HG03045 (cell line): ENCODE measurements around the gene SLC47A2.

ENCODE experiments used
- ATAC-seq: cut with Tn5 transposase; IDR thresholded peaks from one replicate; pipeline ENCODE4 v1.9.1; 2021; ENCODE audit warnings: mild to moderate bottlenecking, moderate library complexity; ENCODE audit not compliant: unreplicated experiment

Gene SLC47A2

GRCh38 chr17:19747829-19748806, 31.7 kb upstream of the SLC47A2 start, which contains the start of gene ALDH3A1:
Gene ALDH3A1, minus strand, starts transcription at chr17:19748298. Its CDS starts 3,169 bp downstream, at chr17:19745129.
- no peak for ATAC-seq

GRCh38 chr17:19747159-19747719, 30.9 kb upstream of the SLC47A2 start:
- ATAC-seq = no peak

GRCh38 chr17:19746517-19746916, 30.1 kb upstream of the SLC47A2 start:
- no peak for ATAC-seq

GRCh38 chr17:19744922-19745757, 28.8 kb upstream of the SLC47A2 start:
- ATAC-seq = no peak

DNA sequence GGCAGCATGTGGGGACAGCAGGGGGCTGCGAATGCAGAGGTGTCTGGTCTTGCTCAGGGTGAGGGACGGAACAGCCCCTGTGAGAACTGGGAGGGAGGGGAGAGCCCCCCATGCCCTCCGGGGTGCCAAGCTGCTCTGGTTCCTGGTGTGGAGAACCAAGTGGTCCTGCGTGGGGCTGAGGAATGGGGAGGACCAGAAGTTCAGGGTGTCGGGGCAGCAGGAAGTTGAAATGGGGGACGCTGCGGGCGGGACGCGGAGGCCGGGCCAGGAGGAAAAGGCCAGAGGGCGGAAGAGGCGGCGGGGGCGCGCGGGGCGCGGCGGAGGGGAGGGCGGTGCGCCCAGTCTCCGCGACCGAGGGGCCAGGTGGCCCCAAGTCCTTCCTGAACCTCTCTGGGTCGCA, 28.1 kb upstream of the SLC47A2 start:
- no peak for ATAC-seq

- no peak for ATAC-seq
These were observed 27.0 kb upstream of the SLC47A2 start for GRCh38 chr17:19743101-19744100.

GRCh38 chr17:19742495-19742894, 26.1 kb upstream of the SLC47A2 start:
- no peak for ATAC-seq

DNA sequence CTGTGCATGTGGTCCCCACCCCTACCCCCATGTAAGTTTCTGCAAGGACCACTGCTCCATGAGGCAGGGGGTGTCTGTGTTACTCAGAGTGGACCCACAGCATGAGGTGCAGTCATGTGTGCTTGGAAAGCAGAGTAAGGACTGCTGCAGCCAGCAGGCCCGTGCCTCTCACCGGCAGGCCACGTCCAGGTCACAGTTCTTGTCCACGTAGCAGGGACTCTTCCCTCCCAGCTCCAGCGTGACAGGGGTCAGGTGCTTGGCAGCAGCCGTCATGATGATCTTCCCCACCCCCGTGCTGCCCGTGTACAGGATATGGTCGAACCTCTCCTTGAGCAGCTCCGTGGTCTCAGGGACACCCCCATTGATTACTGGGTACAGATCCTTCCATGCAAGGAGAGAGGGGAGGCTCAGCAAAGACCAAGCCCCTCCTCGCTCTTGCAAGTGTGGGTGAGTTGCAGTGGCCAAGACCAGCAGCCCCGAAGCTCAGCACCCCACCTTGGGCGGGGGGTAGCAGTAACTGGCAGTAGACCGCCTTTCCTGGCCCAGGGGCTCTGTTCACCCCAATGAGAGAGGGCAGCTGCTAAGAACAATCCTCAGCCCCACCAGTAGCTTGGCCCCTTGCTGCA, 25.6 kb upstream of the SLC47A2 start:
- no peak for ATAC-seq

- ATAC-seq = no peak
These were observed 24.5 kb upstream of the SLC47A2 start for GRCh38 chr17:19740933-19741332.

DNA sequence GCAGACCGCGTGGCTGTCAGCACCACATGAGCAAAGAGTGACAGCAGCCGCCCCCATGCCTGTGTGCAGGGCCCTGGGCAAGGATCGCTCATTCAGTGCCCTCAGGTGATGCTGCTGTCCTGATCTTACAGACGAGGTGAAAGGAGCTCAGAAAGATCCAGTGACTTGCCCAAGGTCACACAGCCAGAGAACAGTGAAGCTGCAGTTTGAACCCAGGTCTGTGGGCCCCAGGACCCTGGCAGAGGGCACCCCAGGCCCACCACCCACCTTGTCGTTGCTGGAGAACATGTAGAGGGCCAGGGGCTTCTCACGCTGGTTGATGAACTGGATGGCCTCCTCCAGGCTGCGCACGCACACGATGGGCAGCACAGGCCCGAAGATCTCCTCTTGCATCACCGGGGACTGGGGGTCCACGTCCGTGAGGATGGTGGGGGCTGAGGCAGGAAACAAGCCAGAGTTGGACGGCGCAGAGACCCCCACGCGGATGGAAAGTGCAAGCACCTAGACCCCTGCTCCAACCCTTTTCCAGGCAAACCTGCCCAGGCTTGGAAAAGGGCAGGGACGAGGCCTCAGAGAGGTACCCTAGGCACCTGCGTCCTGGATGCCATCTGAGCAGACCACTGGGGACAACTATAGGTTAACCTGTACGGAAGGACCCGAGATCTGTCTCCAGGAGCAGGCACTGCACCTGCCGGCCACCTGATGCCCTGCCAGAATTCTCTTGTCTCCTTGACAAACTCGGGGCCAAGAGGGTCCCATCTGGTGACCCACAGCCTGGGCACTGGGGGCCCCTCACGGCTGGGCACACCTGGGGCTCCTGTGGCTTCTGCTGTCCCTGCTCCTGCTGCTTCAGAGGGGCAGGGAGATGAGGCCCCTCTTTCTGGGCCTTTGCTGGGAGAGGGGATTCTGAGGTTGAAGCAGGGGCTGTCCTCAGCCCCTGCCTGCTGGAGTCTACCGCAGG, 23.1 kb upstream of the SLC47A2 start:
- no peak for ATAC-seq

DNA sequence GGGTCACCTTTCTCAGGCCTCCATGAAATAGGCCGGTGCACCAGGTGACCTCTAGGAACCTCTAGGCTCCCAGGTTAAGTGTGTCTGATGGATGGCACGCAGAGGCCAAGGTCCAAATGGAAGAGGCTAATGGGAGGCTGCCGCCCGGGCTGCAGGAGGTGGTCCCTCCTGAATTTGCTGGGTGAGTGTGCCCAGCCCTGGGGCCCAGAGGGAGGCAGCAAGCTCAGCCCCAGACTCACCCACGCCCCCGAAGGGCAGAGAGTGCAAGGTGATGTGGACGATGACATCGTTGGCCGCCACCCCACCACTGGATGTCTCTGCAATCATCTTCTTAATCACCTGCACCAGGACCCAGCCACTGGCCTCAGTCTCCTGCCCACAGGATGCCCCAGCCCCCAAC, 22.4 kb upstream of the SLC47A2 start:
- ATAC-seq = no peak

DNA sequence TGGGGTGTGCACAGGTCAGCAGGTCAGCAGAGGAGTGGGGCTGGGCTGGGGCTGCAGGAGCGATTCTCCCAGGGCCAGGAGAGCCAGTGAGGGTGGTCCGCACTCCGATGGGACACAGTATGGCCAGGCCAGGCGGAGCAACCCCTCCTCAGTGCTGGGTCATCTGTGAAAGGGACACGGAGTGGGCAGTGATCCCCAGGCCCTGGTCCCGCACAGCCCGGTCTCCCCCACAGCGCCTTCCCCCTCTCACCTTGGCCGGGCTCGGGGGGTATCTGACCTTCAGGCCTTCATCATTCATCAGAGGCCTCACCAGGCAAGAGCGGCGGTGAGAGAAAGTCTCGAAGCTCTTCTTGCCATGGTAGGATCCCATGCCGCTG, 21.7 kb upstream of the SLC47A2 start:
- ATAC-seq = no peak

DNA sequence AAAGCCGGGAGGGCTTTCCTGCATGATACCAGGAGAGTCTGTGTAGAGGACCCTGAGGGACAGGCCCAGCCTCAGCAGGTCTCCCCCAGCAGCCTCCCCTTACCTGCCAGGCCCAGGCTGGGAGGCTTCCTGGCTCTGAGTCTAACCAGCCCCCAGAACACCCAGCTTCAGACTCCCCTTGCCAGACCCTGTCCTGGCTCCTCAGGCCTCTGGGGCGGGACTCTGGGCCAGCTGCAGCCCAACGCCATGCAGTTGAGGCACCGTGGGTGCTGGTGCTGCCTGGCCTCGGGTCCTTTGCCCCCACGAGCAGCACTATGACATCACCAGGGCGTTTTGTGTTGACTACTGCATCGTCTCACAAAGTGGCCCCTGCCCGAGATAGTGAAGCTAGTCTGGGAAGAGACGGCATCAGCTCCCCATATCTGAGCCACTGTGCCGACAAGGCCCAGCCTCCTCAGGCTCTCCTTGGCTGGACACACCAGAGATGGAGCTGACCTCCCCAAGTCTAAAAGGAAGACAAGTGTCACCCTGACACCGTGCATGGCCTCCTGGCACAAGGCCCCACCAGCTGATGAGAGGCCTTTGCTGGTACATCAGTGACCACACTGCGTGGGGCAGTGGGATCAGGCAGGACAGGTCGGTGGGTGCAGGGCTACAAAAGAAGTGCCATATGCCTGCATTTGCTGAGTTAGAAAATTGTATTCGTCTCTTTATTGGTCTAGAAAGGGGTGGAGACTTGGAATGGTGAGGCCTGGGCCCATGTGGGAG, 21.1 kb upstream of the SLC47A2 start:
- no peak for ATAC-seq

DNA sequence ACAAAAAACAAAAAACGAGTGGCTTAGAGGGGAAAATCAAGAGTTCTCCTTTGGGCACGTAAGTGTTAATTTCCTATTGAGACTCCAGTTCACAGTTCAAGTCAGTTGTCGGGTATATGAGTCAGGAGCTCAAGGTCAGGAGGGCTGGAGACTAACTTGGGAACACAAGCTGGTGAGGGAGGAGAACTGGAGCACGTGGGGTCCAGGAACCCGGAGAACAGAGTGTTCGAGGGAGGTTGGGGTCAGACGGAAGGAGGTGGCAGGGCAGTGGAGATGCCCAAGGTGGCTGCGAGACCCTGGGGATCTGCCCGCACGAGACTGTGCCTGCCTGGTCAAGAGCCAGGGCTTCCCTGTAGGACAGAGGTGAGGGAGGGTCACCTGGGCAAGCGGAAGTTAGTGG, 19.7 kb upstream of the SLC47A2 start:
- ATAC-seq = no peak

DNA sequence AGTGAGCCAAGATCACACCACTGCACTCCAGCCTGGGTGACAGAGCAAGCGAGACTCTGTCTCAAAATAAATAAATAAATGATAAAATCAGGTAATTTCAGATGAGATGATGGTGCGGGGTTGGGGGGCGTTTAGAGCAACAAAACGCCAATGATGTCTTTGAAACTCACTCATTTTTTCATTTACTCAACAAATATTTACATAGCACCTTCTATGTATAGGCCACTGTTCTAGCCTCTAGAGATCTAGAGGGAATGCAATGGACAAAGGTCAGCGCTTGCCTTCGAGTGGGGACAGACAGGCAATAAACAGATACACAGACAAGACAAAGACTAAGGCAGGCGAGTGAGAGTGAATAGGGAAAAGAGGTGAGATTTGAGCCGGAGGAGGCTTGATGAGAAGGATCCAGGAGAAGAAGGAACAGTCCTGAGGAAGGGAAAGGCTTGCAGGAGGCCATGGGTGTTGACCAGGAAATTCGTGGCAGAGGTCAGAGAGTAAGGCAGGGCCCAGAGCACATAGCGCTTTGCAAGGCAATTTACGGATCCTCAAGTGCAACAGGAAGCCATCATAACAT, 17.7 kb upstream of the SLC47A2 start:
- ATAC-seq = no peak

GRCh38 chr17:19731626-19732025, 15.2 kb upstream of the SLC47A2 start:
- no peak for ATAC-seq

- no peak for ATAC-seq
These were observed 14.5 kb upstream of the SLC47A2 start for GRCh38 chr17:19730843-19731242.
